Kidney tubule cell (primary cell): Measurements from ENCODE around the gene ATRN.
"Not testable (repeated sequence)": the region's sequence is repeated elsewhere in the genome, so short reads cannot be mapped to it uniquely, and the experiment has no call there.

ENCODE experiments used
- DNase-seq: peaks from one replicate; pipeline ENCODE4 v3.0.0-alpha.2; 2018; ENCODE audit warnings: low spot score

Gene ATRN

DNA sequence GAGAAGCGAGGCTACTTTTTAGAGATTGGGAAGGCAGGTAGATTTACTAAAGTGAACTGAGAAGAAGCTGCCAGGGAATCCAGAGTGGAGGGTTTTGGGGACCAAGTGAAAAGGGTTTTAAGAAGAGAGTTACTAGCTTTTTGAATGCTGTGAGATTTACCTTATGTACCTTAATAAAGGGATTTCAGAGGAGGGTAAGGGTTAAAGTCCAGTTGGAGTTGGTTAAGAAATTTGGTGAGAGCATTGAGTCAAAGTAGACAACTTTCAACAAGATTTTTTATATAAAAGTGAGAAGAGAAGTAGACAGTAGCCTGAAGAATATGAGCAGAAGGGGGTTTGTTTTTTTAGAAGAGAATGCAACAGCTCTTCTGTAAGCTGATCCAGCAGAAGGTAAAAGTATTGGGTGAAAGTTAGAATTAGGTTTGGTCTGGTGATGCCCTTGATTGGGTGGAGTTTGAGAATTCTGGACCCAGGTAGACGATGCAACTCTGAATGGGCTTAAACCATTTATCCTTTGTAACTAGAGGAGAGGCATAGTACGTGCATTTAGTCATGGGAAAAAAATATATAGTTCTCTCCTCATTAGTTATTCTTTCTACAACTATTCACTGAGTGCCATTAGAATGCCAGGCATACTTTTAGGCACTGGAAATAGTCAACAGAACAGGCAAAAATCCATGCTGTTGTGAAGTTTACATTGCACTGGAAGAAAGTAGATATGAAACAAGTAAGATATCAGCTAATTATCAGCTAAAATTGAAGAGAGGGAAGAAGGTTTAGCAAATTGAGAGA lies 44.8 kb downstream of the ATRN start:
- DNase-seq: no peak

DNA sequence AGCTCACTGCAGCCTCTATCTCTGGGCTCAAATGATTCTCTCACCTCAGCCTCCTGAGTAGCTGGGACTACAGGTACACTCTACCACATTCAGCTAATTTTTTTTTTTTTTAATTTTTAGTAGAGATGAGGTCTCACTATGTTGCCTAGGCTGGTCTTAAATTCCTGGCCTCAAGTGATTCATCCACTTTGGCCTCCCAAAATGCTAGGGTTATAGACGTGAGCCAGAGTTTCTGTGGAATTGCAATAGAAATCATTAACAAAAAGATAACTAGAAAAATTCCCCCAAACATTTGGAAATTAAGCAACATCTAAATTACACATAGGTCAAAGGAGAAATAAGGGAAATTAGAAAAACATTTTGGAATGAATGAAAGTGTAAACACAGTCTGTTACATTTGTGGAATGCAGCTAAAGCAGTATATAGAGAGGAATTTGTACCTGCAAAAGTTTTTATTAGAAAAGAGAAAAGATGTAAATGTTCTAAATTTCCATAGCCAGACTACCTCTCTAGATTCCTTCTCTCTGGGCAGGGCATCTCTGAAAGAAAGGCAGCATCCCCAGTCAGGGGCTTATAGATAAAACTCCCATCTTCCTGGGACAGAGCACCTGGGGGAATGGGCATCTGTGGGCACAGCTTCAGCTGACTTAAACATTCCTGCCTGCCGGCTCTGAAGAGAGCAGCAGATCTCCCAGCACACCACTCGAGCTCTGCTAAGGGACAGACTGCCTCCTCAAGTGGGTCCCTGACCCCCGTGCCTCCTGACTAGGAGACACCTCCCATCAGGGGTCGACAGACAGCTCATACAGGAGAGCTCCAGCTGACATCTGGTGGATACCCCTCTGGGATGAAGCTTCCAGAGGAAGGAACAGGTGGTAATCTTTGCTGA lies 51.3 kb downstream of the ATRN start:
- DNase-seq: peak; percentile 40

DNA sequence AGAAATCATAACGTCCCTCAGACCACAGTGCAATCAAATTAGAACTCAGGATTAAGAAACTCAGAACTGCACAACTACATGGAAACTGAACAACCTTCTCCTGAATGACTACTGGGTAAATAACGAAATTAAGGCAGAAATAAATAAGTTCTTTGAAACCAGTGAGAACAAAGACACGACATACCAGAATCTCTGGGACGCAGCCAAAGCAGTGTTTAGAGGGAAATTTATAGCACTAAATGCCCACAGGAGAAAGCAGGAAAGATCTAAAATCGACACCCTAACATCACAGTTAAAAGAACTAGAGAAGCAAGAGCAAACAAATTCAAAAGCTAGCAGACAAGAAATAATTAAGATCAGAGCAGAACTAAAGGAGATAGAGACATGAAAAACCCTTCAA lies 53.9 kb downstream of the ATRN start:
- DNase-seq: not testable (repeated sequence)

DNA sequence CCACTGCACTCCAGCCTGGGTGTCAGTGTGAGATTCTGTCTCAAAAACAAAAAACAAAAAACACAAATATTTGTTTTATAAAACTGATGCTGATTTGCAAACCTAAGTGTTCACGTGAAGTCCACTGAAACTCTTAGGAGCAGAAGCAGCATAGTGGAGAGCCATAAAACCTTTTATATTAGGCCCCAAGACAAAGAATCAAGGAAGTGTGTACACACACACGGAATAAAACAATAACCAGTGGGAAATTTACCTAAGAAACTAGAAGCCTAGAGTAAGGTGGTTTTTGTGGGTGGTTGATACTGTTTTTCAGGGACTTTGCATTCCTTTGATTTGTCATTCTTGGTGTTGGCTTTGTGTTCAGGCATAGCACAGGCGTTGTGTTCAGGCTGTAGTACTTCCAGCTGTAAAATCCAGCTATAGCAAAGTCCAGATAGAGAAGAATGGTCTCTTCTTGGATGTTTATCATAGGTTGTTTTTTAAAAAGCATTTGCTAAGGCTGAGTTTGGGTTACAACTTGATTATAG lies 61.3 kb downstream of the ATRN start:
- peak; percentile 26 for DNase-seq

DNA sequence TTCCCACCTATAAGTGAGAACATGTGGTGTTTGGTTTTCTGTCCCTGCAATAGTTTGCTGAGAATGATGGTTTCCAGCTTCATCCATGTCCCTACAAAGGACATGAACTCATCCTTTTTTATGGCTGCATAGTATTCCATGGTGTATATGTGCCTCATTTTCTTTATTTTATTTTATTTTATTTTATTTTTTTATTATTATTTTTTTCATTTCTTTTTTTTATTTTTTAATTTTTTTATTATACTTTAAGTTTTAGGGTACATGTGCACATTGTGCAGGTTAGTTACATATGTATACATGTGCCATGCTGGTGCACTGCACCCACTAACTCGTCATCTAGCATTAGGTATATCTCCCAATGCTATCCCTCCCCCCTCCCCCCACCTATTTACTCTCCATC lies 66.9 kb downstream of the ATRN start:
- DNase-seq: not testable (repeated sequence)

DNA sequence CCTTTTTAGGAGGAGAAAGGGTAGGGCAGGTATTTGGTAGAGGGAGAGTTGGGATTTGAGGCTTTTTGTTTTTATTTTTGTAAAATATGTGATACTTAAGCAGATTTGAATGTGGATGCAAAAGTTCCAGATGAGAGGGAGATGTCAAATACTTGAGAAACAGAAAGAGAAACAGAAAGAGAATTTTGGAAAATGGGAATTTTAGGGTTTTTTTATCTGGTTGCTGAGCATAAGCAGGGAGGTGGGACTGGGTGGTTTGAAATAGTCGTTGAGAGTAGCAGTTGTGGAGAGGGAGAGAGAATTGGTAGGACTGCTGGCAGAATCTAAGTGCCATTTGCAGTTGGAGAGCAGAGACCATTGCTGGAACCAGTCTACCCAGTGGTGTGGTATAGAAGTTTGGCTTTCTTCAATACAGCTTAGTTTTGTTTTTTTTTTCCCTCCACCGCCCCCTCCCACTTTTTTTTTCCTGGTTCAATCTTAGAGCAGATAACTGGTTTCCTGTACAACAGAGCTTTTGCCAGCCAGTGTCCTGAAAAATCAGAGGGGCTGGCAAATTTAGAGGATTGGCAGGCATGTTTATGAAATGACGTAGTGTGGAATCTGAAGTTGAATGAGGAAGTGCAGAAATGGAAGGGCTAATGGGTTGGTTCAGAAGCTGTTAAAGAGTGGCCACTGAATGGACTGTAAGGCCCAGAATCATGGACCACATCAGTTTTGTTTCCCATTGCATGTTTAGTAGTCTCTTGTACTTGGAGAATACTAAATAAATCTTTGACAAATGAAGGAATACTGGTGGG lies 68.7 kb downstream of the ATRN start:
- DNase-seq: no peak

DNA sequence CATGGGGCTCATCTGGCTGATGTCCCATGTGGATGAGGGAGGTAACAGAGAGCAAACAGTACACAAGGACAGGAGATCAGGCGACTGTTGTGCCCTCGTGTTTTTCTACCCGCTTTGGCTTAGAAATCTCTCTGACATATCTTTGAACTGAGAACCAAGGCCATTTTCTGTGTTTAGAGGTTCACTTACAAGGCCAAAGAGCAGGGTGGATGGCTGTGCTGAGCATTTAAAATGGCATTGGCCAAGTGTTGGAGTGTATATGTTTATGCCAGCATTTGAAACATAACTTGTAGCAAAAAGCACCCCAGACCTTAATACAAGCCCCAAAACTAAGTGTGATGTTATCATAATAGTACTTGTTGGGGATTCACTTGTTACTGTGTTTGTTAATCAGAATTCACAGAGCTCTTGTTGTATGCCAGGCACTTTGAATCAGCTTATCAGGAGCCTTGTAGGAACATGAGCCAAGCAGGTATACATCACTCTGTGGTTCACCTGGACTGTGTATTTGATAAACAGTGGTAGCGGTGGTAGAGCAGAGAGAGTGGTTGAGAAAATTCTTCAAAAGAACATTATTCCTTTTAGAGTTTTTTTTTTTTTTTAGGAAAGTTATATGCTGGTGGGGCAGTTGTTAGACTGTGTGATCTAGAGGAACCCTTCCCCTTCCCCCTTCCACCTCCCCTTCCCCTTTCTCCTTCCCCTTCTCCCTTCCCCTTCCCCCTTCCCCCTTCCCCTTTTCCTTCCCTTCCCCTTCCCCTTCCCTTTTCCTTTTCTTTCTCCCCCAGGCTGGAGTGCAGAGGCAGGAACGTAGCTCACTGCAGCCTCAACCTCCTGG lies 71.3 kb downstream of the ATRN start:
- DNase-seq: no peak

DNA sequence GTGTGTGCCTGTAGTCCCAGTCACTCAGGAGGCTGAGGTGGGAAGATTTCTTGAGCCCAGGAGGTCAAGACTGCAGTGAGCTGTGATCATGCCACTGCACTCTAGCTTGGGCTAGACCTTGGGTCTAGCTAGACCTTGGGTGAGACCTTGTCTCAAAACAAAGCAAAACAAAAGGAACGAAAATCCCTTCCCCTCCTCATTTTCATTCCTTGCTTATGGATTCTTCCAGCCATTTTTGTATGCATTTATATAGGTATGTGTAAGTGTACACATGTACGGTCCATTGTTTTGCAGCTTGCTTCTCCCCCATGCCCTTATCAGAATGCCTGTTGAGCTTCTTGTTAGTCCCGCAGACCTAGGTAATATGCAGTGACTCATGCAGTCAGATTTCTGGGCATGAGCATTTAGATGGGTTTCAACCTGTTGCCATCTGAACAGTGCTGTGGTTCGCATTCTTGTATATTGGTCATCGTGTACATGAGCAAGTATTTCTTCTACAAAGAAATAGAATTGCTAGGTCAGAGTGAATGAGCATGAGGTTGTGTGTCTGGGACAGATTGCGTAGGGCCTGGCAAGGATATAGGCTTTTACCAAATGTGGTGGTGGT lies 73.2 kb downstream of the ATRN start:
- DNase-seq: peak; percentile 91

DNA sequence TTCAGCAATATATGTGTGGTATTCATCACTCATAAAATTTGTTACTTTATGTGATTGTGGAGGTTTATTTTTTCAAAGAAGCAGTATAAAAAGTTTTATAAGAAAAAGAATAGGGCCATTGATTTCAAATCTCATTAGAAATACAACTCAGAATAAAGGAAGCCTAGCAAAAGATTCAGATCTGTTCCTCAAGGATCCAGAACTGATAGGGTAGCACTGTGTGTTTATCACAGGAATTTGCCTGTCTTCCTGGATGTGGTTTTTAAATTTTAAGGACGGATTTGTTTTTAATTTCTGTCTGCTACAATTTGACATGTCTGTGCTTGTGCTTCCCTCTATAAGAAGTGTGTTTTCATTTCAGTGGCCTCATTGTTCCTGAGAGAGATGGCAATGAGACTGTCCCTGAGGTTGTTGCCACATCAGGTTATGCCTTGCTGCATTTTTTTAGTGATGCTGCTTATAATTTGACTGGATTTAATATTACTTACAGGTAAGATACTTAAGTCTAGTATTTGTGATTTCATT lies 74.6 kb downstream of the ATRN start:
- DNase-seq: no peak

DNA sequence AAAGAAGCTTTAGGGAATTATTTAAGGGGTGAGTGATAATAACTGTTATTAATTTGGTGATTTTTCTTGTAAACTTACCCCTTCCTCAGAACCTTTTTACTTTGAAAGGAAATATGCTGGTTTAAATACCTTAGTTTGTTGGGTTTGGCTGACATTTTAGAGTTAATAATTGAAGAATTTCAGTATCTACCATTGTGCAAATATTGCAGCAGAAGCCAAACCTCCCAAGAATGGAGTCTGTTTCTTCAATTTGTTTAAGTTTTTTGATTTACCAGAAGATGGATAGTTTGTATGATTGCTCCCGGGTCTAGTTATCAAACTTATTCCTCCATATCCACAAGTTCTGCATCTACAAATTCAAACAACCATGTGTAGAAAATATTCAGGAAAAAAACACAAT lies 77.1 kb downstream of the ATRN start:
- no peak for DNase-seq

DNA sequence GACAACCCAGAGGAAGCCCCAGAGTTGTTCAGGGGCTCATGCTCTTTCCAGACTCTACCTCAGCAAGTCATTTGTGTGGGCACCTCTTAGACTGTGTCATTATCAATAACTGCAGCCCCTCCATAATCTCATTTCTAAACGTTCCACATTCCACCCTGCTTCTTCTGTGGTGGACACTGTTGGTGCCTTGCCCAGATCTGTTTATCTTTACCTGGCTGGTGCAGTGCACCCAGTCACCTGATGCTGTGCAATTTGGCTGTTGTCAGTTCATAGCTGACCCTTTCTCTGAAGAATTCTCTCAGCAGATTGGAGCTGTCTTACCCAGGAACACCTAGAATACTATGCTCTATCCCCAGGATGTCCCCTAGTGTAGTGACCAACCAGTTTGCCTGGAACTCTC lies 80.0 kb downstream of the ATRN start:
- no peak for DNase-seq

DNA sequence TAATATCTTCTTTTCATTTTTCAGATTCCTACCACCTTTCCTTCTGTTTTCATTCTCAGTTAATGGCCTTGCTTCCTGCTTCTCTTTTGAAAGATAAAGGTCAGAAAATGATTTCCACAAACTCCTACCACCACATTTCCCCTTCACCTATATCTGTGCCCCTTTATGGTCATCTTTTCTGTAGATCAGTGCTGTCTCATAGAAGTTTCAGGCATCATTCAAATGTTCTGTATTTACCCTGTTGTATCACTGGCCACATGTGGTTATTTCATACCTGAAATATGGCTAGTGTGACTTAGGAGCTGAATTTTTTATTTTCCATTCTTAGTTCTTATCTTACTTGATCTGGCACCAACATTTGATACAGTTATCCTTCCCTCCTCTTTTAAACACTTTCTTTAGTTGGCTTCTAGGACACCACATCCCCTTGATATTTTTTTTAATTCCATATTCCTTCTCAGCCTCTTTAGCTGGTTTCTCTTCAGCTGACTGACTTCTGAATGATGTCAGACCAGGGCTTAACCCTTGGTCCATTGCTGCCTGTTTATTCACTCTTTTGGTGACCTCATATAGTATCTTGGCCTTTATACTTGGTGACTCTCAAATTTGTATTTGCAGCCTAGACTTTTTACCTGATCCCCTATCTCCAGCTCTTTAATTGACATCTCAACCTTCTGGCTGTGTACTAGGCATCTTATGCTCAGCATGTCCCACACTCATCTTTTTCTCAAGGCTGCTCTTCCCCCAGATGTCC lies 81.0 kb downstream of the ATRN start:
- peak; percentile 60 for DNase-seq

DNA sequence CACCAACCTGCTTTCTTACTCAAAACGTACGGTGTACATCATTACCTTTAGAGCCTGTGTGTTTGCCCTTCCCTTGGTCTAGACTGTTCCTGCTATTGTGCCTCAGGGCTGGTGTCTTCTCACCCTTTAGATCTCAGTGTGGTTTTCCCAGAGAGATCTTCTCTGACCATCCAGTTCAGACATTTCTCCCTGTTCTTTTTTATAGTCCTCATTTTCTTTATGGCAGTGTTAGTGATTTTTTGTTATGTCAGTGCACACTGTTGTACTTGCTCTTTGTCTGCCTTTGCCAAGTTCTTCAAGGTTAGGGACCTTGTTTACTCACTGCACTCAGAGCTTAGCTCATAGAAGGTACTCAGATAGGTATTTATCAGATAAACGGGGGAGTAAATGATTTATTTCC lies 82.8 kb downstream of the ATRN start:
- no peak for DNase-seq

DNA sequence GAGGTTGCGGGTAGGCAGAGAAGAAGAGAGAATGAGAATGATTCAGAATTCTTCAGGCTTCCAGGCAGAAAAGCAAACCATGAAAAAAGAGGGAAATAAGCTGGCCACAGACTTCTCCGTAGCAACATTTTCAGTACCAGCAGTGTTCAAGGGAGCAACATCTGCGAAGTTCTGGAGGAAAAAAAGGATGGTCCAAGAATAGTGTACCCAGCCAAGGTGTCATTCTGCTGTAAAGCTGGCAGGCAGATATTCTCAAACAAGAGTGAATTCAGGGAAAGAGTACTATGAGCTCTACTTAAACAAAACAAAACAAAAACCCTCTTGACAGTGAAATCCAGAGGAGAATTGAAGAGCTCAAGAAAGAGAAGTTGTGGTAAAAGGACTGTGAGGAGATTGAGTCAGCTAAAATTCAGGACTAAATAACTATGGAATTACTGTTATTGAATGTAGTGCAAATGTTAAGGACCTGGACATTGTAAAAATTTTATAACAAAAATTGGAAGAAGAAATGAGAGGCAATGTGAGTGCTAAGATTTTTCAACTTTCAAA lies 86.5 kb downstream of the ATRN start:
- DNase-seq: no peak

DNA sequence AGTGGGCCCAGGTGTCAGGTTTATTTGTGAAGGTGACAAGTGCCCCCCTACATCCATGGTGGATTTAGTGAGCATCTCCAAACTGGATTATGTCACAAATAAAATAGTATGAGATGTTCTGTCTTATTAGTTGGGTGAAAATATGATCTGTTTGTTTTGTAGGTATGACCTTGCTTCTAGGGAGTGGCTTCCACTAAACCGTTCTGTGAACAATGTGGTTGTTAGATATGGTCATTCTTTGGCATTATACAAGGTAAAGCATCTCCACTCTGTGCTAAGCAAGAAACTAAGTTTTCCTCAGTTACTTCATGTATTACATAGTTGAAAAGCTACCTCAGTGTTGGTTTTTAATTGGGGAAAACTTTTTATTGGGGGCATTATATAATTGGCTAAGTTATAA lies 88.4 kb downstream of the ATRN start:
- DNase-seq: no peak

DNA sequence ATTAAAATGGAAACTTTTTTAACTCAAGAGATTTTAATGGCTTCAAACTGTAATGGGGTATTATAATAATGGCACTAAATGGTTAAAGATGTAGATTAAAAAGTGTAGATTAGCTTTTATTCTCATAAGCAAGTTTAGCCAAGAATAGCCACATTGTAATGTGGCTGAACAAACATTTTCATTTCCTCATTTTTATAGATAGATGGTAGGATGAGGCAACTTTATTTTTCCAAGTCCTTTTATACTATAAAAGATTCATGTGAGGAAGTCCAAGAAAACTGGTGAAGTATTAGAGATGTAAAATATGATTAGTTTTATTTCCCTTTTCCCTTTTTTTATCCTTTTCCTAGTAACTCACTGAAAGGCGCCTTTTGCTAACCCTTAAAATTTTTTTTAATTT lies 88.8 kb downstream of the ATRN start:
- no peak for DNase-seq

DNA sequence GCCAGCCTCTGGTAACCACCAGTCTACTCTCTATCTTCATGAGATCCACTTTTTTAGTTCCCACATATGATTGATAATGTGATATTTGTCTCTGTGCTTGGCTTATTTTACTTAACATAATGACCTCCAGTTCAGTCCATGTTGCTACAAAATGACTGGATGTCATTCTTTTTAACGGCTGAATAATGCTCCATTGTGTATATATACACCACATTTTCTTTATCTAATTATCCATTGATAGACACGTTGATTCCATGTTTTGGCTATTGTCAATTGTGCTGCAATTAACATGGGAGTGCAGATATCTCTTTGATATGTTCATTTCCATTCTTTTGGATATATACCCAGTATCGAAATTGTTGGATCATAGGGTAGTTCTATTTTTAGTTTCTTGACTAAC lies 89.3 kb downstream of the ATRN start:
- DNase-seq: no peak

DNA sequence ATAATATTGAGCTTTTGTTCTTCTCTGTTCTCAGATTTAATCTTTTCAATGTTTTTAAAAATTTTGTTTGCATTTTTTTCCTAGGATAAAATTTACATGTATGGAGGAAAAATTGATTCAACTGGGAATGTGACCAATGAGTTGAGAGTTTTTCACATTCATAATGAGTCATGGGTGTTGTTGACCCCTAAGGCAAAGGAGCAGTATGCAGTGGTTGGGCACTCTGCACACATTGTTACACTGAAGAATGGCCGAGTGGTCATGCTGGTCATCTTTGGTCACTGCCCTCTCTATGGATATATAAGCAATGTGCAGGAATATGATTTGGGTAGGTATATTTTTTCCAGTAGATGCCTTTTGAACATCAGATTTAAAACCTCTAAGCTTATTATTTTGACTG lies 89.8 kb downstream of the ATRN start:
- peak; percentile 13 for DNase-seq

DNA sequence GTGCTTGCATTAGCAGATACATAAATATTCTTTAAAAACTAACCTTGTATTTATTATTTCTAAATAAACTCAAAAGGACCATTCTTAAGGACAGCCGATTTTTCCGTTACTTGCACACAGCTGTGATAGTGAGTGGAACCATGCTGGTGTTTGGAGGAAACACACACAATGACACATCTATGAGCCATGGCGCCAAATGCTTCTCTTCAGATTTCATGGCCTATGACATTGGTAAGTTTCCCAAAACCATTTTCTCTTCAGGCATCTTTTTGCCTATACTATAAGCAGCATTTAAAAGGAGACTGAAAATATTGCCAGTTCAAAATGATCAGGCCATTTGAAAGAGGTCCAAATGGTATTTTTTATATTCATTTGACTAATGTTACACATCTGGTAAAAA lies 92.3 kb downstream of the ATRN start:
- DNase-seq: no peak
